C4-2B (cell line): ENCODE results near the gene CSTPP1.

ENCODE experiments used
- CTCF ChIP-seq: fragments of 450-650 bp; conservative IDR thresholded peaks from 2 replicates; pipeline ENCODE4 v1.5.1; 2017; ENCODE audit warnings: mild to moderate bottlenecking
- ZFX ChIP-seq: fragments of 450-650 bp; IDR thresholded peaks from 2 replicates; pipeline ENCODE4 v1.6.1; 2017

- no peak for TF ChIP-seq CTCF
- no peak for TF ChIP-seq ZFX
These were observed 35.8 kb downstream of the CSTPP1 start for GRCh38 chr11:46972343-46972742.
